Trophoblast cell (in vitro differentiated cells and primary cell): Measurements from ENCODE around the gene HAPSTR1.

Source experiments
- DNase-seq, 2 donors: peaks; one replicate each; pipeline ENCODE4 v3.0.0-alpha.2; 2016
- H2AFZ ChIP-seq: 2 replicates; pipeline ENCODE4 v1.6.1; 2013; ENCODE audit warnings: low read length, moderate library complexity, mild to moderate bottlenecking; ENCODE audit not compliant: insufficient read depth, poor library complexity
- H2AK5ac ChIP-seq: 2 replicates; pipeline ENCODE4 v1.6.1; 2013; ENCODE audit warnings: mild to moderate bottlenecking, low read length
- H2BK120ac ChIP-seq: 2 replicates; pipeline ENCODE4 v1.6.1; 2013; ENCODE audit warnings: low read length, mild to moderate bottlenecking, moderate library complexity; ENCODE audit not compliant: insufficient read depth, poor library complexity
- H2BK12ac ChIP-seq: 2 replicates; pipeline ENCODE4 v1.6.1; 2013; ENCODE audit warnings: mild to moderate bottlenecking, low read length, moderate library complexity
- H2BK5ac ChIP-seq: 2 replicates; pipeline ENCODE4 v1.6.1; 2013; ENCODE audit warnings: low read length, low read depth, moderate library complexity, mild to moderate bottlenecking; ENCODE audit not compliant: poor library complexity
- H3K14ac ChIP-seq: 2 replicates; pipeline ENCODE4 v1.6.1; 2013; ENCODE audit warnings: mild to moderate bottlenecking, low read length
- H3K18ac ChIP-seq: 2 replicates; pipeline ENCODE4 v1.6.1; 2013; ENCODE audit warnings: mild to moderate bottlenecking, low read length
- H3K23ac ChIP-seq: 2 replicates; pipeline ENCODE4 v1.6.1; 2013; ENCODE audit warnings: low read length
- H3K27ac ChIP-seq: 2 replicates; pipeline ENCODE4 v1.5.1; 2013; ENCODE audit warnings: low read depth, mild to moderate bottlenecking, inconsistent platforms, low read length, moderate library complexity
- H3K27me3 ChIP-seq: 2 replicates; pipeline ENCODE4 v1.6.1; 2013; ENCODE audit warnings: inconsistent platforms, mild to moderate bottlenecking, low read length, moderate library complexity; ENCODE audit not compliant: insufficient read depth
- H3K36me3 ChIP-seq, 2 experiments: 1 replicate in 1 of 2; 2 replicates in 1 of 2; pipeline ENCODE4 v1.6.1; 2013; ENCODE audit warnings: low read length in 2 of 2, mild to moderate bottlenecking in 2 of 2, moderate library complexity in 1 of 2; ENCODE audit not compliant: insufficient read depth in 2 of 2, control insufficient read depth in 1 of 2
- H3K4ac ChIP-seq: 2 replicates; pipeline ENCODE4 v1.6.1; 2013; ENCODE audit warnings: low read depth, mild to moderate bottlenecking, low read length, moderate library complexity
- H3K4me1 ChIP-seq, 2 experiments: 1 replicate in 1 of 2; 2 replicates in 1 of 2; pipeline ENCODE4 v1.6.1; 2013; ENCODE audit warnings: low read length in 2 of 2, mild to moderate bottlenecking in 2 of 2, moderate library complexity in 1 of 2; ENCODE audit not compliant: insufficient read depth in 2 of 2, control insufficient read depth in 1 of 2
- H3K4me2 ChIP-seq: 2 replicates; pipeline ENCODE4 v1.6.1; 2013; ENCODE audit warnings: inconsistent platforms, mild to moderate bottlenecking, low read length, moderate library complexity
- H3K4me3 ChIP-seq: 2 replicates; pipeline ENCODE4 v1.5.1; 2013; ENCODE audit warnings: mild to moderate bottlenecking, low read depth, low read length, inconsistent platforms
- H3K79me1 ChIP-seq: one replicate; pipeline ENCODE4 v1.6.1; 2013; ENCODE audit warnings: low read length
- H3K79me2 ChIP-seq: 2 replicates; pipeline ENCODE4 v1.6.1; 2013; ENCODE audit warnings: low read length, mild to moderate bottlenecking; ENCODE audit not compliant: control insufficient read depth, insufficient read depth, poor library complexity
- H3K9ac ChIP-seq: 2 replicates; pipeline ENCODE4 v1.6.1; 2013; ENCODE audit warnings: mild to moderate bottlenecking, low read length
- H3K9me3 ChIP-seq: 2 replicates; pipeline ENCODE4 v1.6.1; 2013; ENCODE audit warnings: low read depth, mild to moderate bottlenecking, control low read depth, inconsistent platforms, low read length; ENCODE audit not compliant: insufficient read depth
- H4K12ac ChIP-seq: 2 replicates; pipeline ENCODE4 v1.6.1; 2013; ENCODE audit warnings: low read depth, mild to moderate bottlenecking, low read length, moderate library complexity
- H4K8ac ChIP-seq: 2 replicates; pipeline ENCODE4 v1.6.1; 2013; ENCODE audit warnings: low read depth, mild to moderate bottlenecking, low read length, moderate library complexity
- H4K91ac ChIP-seq: one replicate; pipeline ENCODE4 v1.6.1; 2013; ENCODE audit warnings: low read depth, mild to moderate bottlenecking, low read length, moderate library complexity
- WGBS: extraction: QIAGEN DNeasy Blood & Tissue Kit; methylation state at CpG from one replicate; pipeline ENCODE4 v1.1.7; 2013; ENCODE audit warnings: missing lambda C conversion rate; ENCODE audit not compliant: insufficient read length, insufficient coverage; ENCODE audit errors: extremely low coverage; 5-methylcytosine and 5-hydroxymethylcytosine counted together

HAPSTR1 gene

DNA sequence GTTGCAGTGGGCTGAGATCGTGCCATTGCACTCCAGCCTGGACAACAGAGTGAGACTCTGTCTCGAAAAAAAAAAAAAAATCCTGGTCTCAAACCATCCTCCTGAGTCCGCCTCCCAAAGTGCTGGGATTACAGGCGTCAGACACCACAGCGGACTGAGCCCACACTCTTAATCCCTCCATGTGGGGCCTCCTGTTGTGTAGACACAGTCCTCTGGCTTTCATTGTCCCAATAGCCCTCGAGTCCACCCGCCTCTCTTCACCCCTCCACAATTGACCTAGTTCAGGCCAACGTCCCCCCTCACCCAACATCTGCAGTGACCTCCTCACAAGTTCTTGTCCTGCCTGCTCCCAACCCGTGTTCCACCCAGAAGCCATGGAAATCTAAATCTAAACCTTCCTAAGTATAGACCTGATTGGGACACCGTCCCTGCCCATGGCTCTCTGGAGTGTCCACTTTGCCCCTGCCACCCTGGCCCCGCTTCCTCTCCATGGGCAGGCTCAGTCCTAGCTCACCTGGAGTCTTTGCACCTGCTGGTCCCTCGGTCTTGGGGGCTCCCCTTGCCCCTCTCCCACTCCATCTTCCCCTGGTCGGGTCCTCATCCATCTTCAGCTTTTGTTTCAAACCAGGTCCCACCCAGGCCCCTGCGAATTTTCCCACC, 46.7 kb downstream of the HAPSTR1 start:
- no peak overlapping the region for H3K27ac ChIP-seq
- H4K12ac ChIP-seq: no peak overlapping the region
- no peaks in the 10 kb centered on the region for H3K9me3 ChIP-seq
- DNase-seq: no peak
- no peak overlapping the region for H3K9ac ChIP-seq
- H4K8ac ChIP-seq: no peak overlapping the region
- H3K23ac ChIP-seq: no peak overlapping the region
- H3K4me3 ChIP-seq: no peak overlapping the region
- no peak overlapping the region for H2AFZ ChIP-seq
- no peak overlapping the region for H4K91ac ChIP-seq
- no peaks in the 10 kb centered on the region for H3K79me1 ChIP-seq
- no peak overlapping the region for H2BK120ac ChIP-seq
- no peaks in the 10 kb centered on the region for H3K79me2 ChIP-seq
- H3K4ac ChIP-seq: no peak overlapping the region
- no peaks in the 10 kb centered on the region for H3K27me3 ChIP-seq
- H3K36me3 ChIP-seq: no peaks in the 10 kb centered on the region
- no peak overlapping the region for H2BK5ac ChIP-seq
- H3K18ac ChIP-seq: no peak overlapping the region
- no peak overlapping the region for H2BK12ac ChIP-seq
- no peak overlapping the region for H3K14ac ChIP-seq
- H3K4me1 ChIP-seq: peaks cover 0 to 5% of the 10 kb centered on the region in 2 experiments
- H3K4me2 ChIP-seq: no peak overlapping the region
- no CpG with 5 or more reads among the region's 14 CpGs for WGBS
- H2AK5ac ChIP-seq: no peak overlapping the region

DNA sequence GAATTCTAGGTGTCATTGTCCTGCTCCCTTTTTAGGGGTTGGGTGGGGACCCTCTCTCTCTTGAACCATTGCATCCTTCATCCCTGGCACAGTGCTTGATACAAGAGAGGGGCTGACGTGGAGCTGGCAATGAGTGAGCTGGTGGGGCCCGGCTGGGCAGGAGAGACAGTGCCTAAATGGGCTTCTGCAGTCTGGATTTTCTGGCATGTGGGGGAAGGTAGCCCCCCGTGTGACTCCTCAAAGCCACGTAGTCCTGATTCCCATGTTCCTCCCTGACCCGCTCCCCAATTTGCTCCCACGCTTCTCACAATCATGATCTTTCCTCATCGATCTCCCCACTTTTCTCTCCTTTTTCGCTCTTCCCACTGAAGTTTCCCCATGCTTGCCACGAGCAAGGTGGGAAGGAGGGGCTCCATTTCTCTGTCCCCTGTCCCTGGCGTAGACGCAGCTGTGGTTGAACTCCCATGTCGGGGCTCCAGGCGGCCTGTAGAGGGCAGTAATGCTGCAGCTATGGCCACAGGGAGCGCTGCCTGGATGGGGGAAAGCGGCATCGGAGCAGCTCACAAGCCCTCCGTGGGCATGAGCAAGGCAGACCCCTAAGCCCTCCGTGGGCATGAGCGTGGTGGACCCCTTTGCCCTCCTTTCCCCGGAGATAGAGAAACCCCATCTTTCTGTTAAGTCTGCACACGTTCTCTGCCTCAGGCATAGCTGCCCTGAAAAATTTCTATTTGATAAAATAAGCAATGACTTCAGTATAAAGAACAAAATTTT, 47.5 kb downstream of the HAPSTR1 start:
- Histone ChIP-seq H3K23ac (no peak overlapping the region), H4K8ac (no peak overlapping the region), H2AFZ (no peak overlapping the region), H2BK5ac (no peak overlapping the region), H3K27ac (no peak overlapping the region), H2AK5ac (no peak overlapping the region), H3K4me3 (no peak overlapping the region), H3K79me2 (no peaks in the 10 kb centered on the region), H2BK12ac (no peak overlapping the region), H3K9ac (no peak overlapping the region), H3K79me1 (no peaks in the 10 kb centered on the region), H3K18ac (no peak overlapping the region), H3K27me3 (no peaks in the 10 kb centered on the region), H4K91ac (no peak overlapping the region), H3K9me3 (no peaks in the 10 kb centered on the region), H3K4ac (no peak overlapping the region), H3K4me2 (no peak overlapping the region), H3K36me3 (no peaks in the 10 kb centered on the region), H4K12ac (no peak overlapping the region), H2BK120ac (no peak overlapping the region), H3K14ac (no peak overlapping the region), H3K4me1 (peaks cover 0 to 5% of the 10 kb centered on the region in 2 experiments)
- WGBS: no CpG with 5 or more reads among the region's 21 CpGs
- peak; percentile 44 to 74 for DNase-seq

DNA sequence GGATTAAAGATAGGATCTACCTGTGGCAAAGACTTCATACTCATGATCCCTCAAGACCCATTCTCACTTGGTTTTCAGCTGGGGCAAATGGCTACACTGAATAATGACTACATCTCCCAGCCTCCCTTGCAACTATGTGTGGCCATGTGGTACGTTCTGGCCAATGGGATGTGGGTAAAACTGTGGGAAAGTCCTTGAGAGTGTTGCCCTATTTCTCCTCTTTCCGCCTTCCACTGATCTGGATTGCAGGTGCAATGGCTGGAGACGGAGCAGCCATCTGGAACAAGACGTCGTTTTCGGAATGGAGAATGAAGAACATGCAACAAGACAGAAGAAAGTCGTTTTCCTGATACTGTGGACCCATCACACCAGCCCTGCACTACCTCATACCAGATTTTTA, 48.5 kb downstream of the HAPSTR1 start:
- H3K4me2 ChIP-seq: no peak overlapping the region
- H3K27ac ChIP-seq: no peak overlapping the region
- H2BK5ac ChIP-seq: no peak overlapping the region
- H3K36me3 ChIP-seq: no peaks in the 10 kb centered on the region
- no peak overlapping the region for H4K12ac ChIP-seq
- H2AK5ac ChIP-seq: no peak overlapping the region
- H2BK12ac ChIP-seq: no peak overlapping the region
- peak; percentile 47 to 70 for DNase-seq
- H3K23ac ChIP-seq: no peak overlapping the region
- no peak overlapping the region for H3K4ac ChIP-seq
- H3K14ac ChIP-seq: no peak overlapping the region
- H3K18ac ChIP-seq: no peak overlapping the region
- H4K91ac ChIP-seq: no peak overlapping the region
- no peaks in the 10 kb centered on the region for H3K79me1 ChIP-seq
- no peak overlapping the region for H3K4me3 ChIP-seq
- no peaks in the 10 kb centered on the region for H3K27me3 ChIP-seq
- no CpG with 5 or more reads among the region's 7 CpGs for WGBS
- no peak overlapping the region for H4K8ac ChIP-seq
- peaks cover 0 to 5% of the 10 kb centered on the region in 2 experiments for H3K4me1 ChIP-seq
- H3K9me3 ChIP-seq: no peaks in the 10 kb centered on the region
- no peak overlapping the region for H2BK120ac ChIP-seq
- no peaks in the 10 kb centered on the region for H3K79me2 ChIP-seq
- H3K9ac ChIP-seq: no peak overlapping the region
- no peak overlapping the region for H2AFZ ChIP-seq
